NCI-H2227 (cell line): ENCODE data around the gene PUDP.
"Not testable (repeated sequence)": the region's sequence is repeated elsewhere in the genome, so short reads cannot be mapped to it uniquely, and the experiment has no call there.

ENCODE experiments used
- DNase-seq: peaks from one replicate; lab custom pipeline; 2025; ENCODE audit not compliant: unreplicated experiment; lab: John Stamatoyannopoulos, UW

PUDP gene

DNA sequence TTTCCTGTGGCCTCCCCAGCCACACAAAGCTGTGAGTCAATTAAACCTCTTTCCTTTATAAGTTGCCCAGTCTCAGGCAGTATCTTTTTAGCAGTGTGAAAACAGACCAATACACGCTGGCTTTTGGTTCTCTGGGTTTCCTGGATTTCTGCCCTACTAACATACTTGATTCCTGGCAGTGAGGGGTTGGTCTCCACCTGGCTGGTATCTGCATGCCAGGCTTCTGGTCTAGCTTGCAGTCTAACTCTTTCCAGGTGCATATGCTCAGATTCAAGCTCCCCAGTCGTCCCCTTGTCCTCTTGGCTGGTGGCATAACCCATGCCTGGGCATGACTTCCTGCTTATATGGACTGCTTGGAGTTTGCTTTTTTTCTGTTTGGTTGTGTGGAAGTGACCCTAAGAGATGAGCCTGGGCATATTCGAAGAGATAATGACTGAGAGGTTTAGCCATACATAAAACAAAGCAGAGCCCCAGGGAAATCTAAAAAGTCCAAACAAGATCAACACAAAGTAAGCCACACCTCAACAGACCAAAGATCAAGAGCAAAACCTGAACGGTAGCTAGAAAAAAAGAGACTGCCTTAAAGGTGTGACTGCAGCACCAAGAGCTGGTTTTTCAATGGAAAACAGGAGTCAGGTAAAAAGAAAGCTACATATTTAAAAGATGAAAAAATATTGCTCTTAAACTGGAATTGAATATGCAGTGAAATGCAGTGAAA lies 102.6 kb downstream of the PUDP start:
- no peak for DNase-seq

DNA sequence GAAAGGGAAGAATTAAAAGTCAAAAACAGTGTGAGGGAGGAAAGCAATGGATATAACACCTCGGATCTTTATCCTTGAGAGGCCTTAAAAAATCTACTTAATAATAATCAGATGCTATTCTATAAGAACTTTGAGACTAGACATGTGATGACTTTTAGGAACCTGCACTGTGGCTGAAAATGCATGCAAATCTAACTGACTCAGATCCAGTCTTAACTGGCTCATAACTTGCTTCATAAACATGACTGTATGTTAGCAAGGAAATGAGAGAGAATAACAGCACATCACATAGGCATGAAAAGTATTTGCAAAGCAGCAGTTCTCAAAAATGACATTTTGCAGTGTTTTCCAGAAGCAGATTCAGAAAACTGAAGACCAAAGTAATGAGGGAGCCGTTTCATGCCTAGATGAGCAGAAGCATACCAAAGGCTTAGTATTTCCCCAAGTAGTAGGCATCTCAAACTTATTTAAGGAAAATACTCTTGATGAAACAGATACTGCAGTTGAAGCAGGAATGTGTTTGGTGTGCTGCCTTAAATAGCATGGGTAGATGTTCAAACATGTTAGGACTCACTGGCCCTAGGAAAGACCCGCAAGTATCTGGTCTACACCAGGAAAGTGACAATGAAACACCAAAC lies 104.0 kb downstream of the PUDP start:
- not testable (repeated sequence) for DNase-seq

DNA sequence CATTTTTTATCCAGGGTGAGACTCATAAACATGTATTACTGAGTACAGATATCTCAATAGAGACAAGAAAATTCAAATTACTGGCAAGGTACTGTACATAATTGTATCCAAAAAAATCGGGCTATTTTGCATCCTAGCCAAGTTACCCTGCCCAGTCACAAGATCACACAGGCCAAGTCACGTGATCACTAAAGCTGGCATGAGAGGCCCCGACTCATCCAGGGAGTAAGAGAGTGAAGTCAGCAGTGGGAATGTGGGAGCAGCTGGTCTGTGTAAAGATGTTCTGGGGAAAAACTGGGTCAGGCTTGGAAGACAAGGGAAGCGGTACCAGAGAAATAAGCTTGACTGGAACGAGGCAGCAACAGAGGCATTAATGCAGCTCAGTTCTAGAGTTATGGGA lies 119.7 kb downstream of the PUDP start:
- DNase-seq = no peak

DNA sequence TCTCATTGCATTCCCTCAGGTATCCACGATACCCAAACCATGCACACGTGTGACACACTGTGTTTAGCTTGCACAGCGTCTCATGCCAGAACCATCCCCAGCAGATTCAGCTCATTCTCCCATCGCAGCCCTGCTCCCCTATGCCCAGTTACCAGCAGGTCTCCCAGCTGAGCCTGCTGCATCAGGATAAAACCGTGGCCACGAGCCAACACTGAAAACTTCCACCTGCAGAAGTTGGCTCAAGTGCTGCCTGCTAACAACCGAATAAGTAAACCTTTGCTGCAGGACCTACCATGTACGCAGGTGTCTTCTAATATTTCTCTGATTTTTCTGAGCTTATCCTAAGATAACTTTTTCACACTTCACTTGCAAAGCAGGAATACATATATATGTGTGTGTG lies 120.9 kb downstream of the PUDP start:
- no peak for DNase-seq

DNA sequence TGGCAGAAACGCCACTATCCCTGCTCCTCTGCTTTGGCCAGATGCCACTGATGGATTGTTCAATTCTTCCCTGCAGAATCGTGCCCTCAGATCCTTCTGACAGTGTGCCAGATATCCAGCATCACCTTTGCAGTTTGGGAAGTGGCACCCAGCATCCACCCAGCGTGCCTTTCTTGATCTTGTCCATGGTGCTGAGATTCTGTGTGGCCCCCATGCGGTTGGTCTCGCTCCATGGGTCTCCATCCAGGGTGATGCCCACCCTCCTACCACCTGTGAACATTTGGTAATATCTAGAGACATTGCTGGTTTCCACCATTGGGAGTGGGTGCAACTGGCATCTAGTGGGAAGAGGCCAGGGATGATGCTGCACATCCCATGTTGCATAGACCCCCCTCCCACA lies 121.6 kb downstream of the PUDP start:
- not testable (repeated sequence) for DNase-seq

DNA sequence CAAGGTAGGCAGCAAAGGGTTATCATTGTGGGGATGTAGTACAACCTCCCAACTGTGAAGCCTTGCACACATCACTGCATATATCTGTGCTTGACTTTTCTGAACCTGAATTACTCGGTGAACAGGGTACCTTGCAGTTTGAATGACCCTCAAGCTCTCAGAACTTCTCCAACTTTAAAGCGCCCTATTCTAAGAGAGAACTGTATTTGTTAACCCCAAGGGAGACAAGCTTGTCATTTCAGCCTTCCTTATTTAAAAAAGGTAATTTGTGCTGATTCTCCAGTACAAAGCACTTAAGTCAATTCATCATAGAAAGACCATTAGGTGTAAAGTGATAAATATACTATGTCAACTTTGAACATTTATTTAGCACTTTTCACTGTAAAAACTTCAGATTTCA lies 122.5 kb downstream of the PUDP start:
- DNase-seq = no peak

DNA sequence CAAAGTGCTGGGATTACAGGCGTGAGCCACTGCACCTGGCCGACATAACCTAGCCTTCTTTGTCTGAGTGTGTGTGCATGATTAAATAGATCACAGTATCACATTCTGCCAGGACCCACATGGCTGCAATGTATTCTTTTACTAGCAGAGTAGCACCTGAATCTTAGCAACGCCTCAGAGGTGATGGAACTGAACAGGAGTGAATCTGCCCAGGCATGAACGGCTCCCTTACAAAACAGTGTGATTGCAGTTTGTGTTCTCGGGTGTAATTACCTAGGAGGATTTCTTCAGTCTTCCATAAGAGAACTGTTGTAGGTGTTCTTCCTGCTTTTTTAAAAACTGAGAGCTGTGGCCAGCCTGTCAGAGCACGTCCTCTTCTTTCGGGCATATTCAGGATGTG lies 123.1 kb downstream of the PUDP start:
- no peak for DNase-seq

DNA sequence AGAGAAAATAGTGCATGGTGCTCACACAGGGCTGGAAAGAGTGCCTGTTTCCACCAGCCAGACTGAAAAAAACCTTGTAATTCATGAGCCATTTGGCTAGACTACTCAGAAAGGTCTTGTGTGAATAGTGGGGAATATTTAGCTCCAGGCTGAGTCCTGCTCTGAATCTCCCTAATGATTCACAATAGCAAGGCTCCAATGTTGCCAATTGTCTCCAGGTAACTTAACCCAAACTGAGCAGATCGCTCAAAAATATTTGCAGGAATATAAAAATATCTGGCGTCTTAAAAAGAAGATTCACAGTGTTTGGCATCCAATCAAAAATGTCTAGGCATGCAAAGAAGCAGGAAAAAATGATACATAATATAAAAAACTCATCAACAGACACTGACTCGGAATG lies 125.0 kb downstream of the PUDP start:
- DNase-seq = not testable (repeated sequence)

DNA sequence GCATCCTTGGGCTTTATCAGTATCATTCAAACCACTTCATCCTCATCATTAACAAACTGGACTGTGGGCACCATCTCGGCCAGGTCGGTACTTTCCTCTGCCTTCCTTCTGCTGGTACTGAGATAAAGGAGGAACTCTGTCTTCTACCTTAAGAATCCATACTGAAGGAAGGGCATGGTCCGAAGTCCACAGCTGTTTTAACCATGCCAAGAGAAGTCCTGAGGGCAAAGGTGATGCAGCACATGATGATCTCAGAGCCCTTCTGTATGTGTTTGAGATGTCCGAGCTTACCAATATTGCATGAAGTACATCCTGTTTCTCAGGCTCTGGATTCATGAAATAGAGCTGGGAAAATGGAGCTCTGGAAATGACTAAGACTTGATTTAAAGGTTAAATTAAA lies 126.0 kb downstream of the PUDP start:
- DNase-seq = no peak

DNA sequence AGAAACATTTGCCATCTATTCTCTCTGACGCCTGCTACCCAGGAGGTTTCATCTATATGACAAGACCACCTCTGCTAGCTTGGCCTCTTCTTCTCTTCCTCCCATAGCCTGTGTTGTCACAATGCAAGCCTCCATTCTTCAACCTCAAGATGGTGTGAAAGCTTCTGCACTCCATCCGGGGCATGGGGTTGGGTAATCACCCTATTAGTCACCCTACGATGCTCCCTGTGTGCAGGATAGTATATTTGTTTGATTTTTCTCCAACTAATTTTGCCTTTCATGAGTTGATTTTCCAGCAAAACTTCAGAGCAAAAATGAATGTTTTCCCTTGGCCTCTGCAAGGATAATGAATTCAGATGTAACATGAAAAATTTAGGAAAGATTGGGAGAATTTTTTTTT lies 128.4 kb downstream of the PUDP start:
- no peak for DNase-seq

DNA sequence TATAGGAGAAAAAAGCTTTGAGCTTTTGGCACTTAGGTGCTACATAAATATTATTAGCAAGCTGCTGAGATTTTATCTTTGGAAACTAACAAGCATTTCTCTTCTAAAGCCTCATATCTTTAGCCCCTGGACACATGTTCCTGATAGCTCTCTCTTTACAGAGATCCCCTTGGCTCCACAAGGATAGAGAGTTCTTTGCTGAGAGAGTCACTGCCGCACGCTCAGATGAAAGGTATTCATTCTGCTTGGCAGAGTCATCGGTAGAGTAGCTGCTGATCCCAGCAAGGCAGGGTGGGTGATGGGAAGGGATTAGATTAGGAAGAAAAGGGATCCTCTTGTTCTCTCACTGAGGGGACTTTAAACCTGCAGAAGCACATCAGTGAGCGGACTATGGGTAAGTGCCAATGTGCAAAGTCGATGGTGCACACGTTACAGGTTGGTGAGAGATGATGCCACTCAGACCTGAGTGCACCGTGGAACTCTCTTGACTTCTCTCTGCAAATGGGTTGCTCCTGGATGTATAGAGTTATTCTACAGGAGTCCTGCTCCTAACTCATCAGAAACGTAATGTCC lies 135.6 kb downstream of the PUDP start:
- DNase-seq = not testable (repeated sequence)

DNA sequence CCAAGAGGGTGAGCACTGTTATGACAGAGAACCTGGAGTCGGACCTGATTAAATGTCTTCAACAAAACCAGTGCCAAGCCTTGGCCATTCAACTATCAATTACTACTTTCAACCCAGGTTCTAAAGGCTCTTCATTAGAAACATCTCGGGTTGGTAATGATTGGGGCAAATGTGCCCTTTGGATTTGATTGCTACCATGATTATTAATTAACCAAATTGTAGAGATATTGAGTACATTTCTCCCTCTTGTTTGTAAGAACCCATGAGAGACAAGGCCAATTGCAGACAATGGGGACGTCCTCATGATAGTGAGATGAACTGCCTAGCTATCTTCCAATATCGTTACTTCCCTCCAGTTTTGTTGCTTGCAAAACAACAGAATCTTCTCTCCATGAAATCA lies 137.1 kb downstream of the PUDP start:
- not testable (repeated sequence) for DNase-seq

DNA sequence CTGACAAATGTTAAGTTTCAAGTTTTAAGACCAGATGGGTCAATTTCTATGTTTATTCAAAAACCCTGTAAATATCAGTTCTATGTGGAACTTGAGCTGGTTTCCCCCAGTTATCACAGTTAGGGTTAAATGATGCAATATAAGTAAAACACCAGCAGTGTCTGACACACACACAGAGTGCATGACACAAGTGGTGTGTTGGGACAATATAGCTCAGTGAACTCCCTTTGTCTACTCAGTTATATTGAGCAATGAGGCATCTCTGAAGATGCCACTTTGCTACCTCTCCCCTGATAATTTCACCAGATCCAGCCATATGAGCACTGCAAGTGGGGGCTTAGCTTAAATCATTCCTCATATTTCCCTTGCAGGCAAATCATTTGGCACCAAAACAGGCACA lies 140.6 kb downstream of the PUDP start:
- not testable (repeated sequence) for DNase-seq
